ENCODE data around the gene MRI1. TPM values are rescaled to one million over a fixed set of nuclear protein-coding genes. Genes with fewer than 3 reads are reported as not detected.

MRI1 gene
- polyA plus RNA-seq, 3 donors = 3.8 to 48.9 (median 4.4) TPM

DNA sequence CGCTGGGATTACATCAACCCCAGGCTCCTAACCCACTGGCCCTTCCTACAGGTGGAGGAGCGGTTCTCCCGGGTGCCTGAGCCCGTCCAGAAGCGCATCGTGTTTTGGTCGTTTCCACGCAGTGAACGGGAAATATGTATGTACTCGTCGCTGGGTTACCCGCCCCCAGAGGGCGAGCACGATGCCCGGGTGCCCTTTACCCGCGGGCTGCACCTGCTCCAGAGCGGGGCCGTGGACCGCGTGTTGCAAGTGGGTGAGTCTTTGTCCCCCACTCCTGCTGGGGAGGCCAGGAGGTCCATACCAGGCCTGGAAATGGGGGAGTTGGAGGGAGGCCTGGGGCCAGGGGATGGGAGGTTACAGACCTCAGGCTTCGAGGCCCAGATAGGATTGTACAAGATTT, 35.3 kb downstream of the MRI1 start:
- Mint-ChIP-seq H3K9me3 (peaks cover 0 to 2% (median 0%) of the 10 kb centered on the region in 7 donors), H3K27me3 (ENCODE audit: low read depth in 3 of 3) (peaks cover 0 to 6% (median 0%) of the 10 kb centered on the region in 3 donors), H3K36me3 (peaks cover 3 to 15% of the 10 kb centered on the region in 2 donors), H3K4me1 (peaks cover 21% of the 10 kb centered on the region), H3K4me3 (peak overlapping the region in 1 of 2 donors; percentile 37), H3K27ac (no peak overlapping the region)
- no peak overlapping the region for H3K9ac ChIP-seq (ENCODE audit: insufficient read depth, low read length, poor library complexity, severe bottlenecking)
- H3K36me3 ChIP-seq (replicated peaks in 1 of 2; ENCODE audit: control insufficient read depth in 1 of 2, insufficient read depth in 2 of 2, low read length in 2 of 2) = no peaks in the 10 kb centered on the region
- H2AFZ ChIP-seq (ENCODE audit: insufficient read depth, low read depth, low read length, poor library complexity, severe bottlenecking) = no peak overlapping the region
- H4K20me1 ChIP-seq (ENCODE audit: insufficient read depth, low read length) = no peaks in the 10 kb centered on the region
- H3K4me2 ChIP-seq (replicated peaks; ENCODE audit: extremely low read depth, low read length, poor library complexity, severe bottlenecking) = no peak overlapping the region
- H3K4me1 ChIP-seq (ENCODE audit: control insufficient read depth in 1 of 2, insufficient read depth in 2 of 2, low read length in 2 of 2) = peaks cover 20 to 22% of the 10 kb centered on the region in 2 donors
- WGBS (ENCODE audit: insufficient coverage) = 97% methylated on average over 21 of the region's 22 CpGs
- no peak for DNase-seq
- H3K27ac ChIP-seq (ENCODE audit: low read depth in 1 of 2, low read length in 2 of 2) = no peak overlapping the region
- H3K9me3 ChIP-seq (replicated peaks in 1 of 2; ENCODE audit: control insufficient read depth in 1 of 2, insufficient read depth in 1 of 2, low read length in 2 of 2) = no peaks in the 10 kb centered on the region
- H3K79me2 ChIP-seq (ENCODE audit: insufficient read depth, low read length) = no peaks in the 10 kb centered on the region
- no peak overlapping the region for H3K4me3 ChIP-seq (replicated peaks in 1 of 3; ENCODE audit: low read depth in 2 of 3, low read length in 3 of 3)
- H3K27me3 ChIP-seq (ENCODE audit: control insufficient read depth in 2 of 2, insufficient read depth in 2 of 2, low read length in 2 of 2) = no peaks in the 10 kb centered on the region
- intact Hi-C loops (cut with micrococcal nuclease) = loop anchor here in 1 of 2 donors (5.0 kb wide), 2 partner anchors 33 to 67 kb away; no protein-coding TSS in a partner anchor
- TF ChIP-seq, protein P1, sequence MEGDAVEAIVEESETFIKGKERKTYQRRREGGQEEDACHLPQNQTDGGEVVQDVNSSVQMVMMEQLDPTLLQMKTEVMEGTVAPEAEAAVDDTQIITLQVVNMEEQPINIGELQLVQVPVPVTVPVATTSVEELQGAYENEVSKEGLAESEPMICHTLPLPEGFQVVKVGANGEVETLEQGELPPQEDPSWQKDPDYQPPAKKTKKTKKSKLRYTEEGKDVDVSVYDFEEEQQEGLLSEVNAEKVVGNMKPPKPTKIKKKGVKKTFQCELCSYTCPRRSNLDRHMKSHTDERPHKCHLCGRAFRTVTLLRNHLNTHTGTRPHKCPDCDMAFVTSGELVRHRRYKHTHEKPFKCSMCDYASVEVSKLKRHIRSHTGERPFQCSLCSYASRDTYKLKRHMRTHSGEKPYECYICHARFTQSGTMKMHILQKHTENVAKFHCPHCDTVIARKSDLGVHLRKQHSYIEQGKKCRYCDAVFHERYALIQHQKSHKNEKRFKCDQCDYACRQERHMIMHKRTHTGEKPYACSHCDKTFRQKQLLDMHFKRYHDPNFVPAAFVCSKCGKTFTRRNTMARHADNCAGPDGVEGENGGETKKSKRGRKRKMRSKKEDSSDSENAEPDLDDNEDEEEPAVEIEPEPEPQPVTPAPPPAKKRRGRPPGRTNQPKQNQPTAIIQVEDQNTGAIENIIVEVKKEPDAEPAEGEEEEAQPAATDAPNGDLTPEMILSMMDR (IDR thresholded peaks at IDR 0.05) = no peak

- no peaks in the 10 kb centered on the region for H3K79me2 ChIP-seq (ENCODE audit: insufficient read depth, low read length)
- no peak overlapping the region for H3K4me3 ChIP-seq (replicated peaks in 1 of 3; ENCODE audit: low read depth in 2 of 3, low read length in 3 of 3)
- H3K27me3 Mint-ChIP-seq (ENCODE audit: low read depth in 3 of 3) = peaks cover 0 to 2% (median 0%) of the 10 kb centered on the region in 3 donors
- no peak overlapping the region for H3K27ac ChIP-seq (ENCODE audit: low read depth in 1 of 2, low read length in 2 of 2)
- peaks cover 9 to 25% of the 10 kb centered on the region in 2 donors for H3K36me3 Mint-ChIP-seq
- DNase-seq = no peak
- H3K4me1 Mint-ChIP-seq = peaks cover under 1% of the 10 kb centered on the region
- H3K27me3 ChIP-seq (ENCODE audit: control insufficient read depth in 2 of 2, insufficient read depth in 2 of 2, low read length in 2 of 2) = no peaks in the 10 kb centered on the region
- no peak overlapping the region for H3K9ac ChIP-seq (ENCODE audit: insufficient read depth, low read length, poor library complexity, severe bottlenecking)
- H3K9me3 Mint-ChIP-seq = peaks cover 0 to 2% (median 0%) of the 10 kb centered on the region in 7 donors
- no peak overlapping the region for H3K4me3 Mint-ChIP-seq
- H3K4me2 ChIP-seq (replicated peaks; ENCODE audit: extremely low read depth, low read length, poor library complexity, severe bottlenecking) = no peak overlapping the region
- no peaks in the 10 kb centered on the region for H3K9me3 ChIP-seq (replicated peaks in 1 of 2; ENCODE audit: control insufficient read depth in 1 of 2, insufficient read depth in 1 of 2, low read length in 2 of 2)
- peaks cover 0 to 11% of the 10 kb centered on the region in 2 donors for H3K36me3 ChIP-seq (replicated peaks in 1 of 2; ENCODE audit: control insufficient read depth in 1 of 2, insufficient read depth in 2 of 2, low read length in 2 of 2)
- H3K27ac Mint-ChIP-seq = no peak overlapping the region
- no peaks in the 10 kb centered on the region for H4K20me1 ChIP-seq (ENCODE audit: insufficient read depth, low read length)
- intact Hi-C loops (cut with micrococcal nuclease) = no loop called here
- no peak overlapping the region for H2AFZ ChIP-seq (ENCODE audit: insufficient read depth, low read depth, low read length, poor library complexity, severe bottlenecking)
- no peaks in the 10 kb centered on the region for H3K4me1 ChIP-seq (ENCODE audit: control insufficient read depth in 1 of 2, insufficient read depth in 2 of 2, low read length in 2 of 2)
- WGBS (ENCODE audit: insufficient coverage) = 95% methylated on average over 6 of the region's 9 CpGs
- TF ChIP-seq, protein P1 (IDR thresholded peaks at IDR 0.05) = no peak
These were observed 38.7 kb downstream of the MRI1 start for GRCh38 chr19:13803038-13803437.
